HepG2 (cell line): ENCODE measurements around the gene DHX29.

Experiments used
- AGO2 ChIP-seq: fragments of 200-400 bp; formaldehyde crosslinking; optimal IDR thresholded peaks from 2 replicates; pipeline ENCODE3; 2017; ENCODE audit warnings: mild to moderate bottlenecking, low read depth, low read length, moderate library complexity
- MAFK ChIP-seq, 2 experiments: IDR thresholded peaks in 1 of 2; conservative IDR thresholded peaks in 1 of 2; 2 replicates each; pipeline ENCODE4 v1.6.1; 2011; ENCODE audit warnings: improper control_type of control experiment in 2 of 2, low read length in 2 of 2
- NR3C1 ChIP-seq: sonication (generic); formaldehyde crosslinking; IDR thresholded peaks from 2 replicates; pipeline ENCODE4 v1.4.0; 2020; ENCODE audit warnings: missing genetic modification reagents
- RFX5 ChIP-seq: IDR thresholded peaks from 2 replicates; pipeline ENCODE4 v1.6.1; 2011; ENCODE audit warnings: low read depth, low read length, improper control_type of control experiment
- TF ChIP-seq, protein P1 (sequence below): sonication (generic); formaldehyde crosslinking; IDR thresholded peaks from 2 replicates; pipeline ENCODE4 v1.4.0; 2020; ENCODE audit warnings: low read depth, missing genetic modification reagents
- TF ChIP-seq, protein P2 (sequence below): sonication (generic); formaldehyde crosslinking; IDR thresholded peaks from 2 replicates; pipeline ENCODE4 v1.5.0; 2020; ENCODE audit warnings: mild to moderate bottlenecking, missing genetic modification reagents, moderate library complexity
- TF ChIP-seq, protein P3 (sequence below), 2 experiments: IDR thresholded peaks; 2 replicates each; pipeline ENCODE4 v1.6.1; 2011 to 2012; ENCODE audit warnings: low read length in 2 of 2, borderline replicate concordance in 1 of 2, low read depth in 1 of 2, mild to moderate bottlenecking in 1 of 2, moderate library complexity in 1 of 2

DNA sequence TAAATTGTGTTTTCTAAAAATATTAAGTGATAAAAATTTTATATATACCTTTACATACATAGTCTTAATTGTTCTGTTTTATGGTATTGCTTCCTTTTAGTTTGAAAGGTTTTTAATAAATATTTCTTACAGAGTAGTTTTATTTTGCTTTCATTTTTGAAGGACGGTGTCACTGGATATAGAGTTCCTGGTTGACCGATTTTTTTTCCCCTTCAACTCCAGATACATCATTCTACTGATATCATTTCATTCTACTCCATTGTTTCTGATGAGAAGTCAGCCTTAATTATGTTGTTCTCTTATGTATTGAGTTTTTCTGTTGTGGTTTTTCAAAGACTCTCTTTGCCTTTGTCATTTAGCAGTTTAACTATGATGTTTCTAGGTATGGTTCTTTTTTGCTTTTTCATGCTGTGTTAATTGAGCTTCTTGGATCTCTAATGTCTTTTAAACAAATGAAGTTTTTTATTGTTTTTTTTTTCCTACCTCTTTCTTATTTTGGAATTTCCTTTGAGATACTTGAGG, 30.7 kb upstream of the DHX29 start:
- no peak for TF ChIP-seq NR3C1
- TF ChIP-seq, protein P1, sequence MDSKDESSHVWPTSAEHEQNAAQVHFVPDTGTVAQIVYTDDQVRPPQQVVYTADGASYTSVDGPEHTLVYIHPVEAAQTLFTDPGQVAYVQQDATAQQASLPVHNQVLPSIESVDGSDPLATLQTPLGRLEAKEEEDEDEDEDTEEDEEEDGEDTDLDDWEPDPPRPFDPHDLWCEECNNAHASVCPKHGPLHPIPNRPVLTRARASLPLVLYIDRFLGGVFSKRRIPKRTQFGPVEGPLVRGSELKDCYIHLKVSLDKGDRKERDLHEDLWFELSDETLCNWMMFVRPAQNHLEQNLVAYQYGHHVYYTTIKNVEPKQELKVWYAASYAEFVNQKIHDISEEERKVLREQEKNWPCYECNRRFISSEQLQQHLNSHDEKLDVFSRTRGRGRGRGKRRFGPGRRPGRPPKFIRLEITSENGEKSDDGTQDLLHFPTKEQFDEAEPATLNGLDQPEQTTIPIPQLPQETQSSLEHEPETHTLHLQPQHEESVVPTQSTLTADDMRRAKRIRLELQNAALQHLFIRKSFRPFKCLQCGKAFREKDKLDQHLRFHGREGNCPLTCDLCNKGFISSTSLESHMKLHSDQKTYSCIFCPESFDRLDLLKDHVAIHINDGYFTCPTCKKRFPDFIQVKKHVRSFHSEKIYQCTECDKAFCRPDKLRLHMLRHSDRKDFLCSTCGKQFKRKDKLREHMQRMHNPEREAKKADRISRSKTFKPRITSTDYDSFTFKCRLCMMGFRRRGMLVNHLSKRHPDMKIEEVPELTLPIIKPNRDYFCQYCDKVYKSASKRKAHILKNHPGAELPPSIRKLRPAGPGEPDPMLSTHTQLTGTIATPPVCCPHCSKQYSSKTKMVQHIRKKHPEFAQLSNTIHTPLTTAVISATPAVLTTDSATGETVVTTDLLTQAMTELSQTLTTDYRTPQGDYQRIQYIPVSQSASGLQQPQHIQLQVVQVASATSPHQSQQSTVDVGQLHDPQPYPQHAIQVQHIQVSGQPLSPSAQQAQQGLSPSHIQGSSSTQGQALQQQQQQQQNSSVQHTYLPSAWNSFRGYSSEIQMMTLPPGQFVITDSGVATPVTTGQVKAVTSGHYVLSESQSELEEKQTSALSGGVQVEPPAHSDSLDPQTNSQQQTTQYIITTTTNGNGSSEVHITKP: no peak
- no peak for TF ChIP-seq MAFK (conservative IDR thresholded peaks at IDR 0.05 in 1 of 2, IDR thresholded peaks at IDR 0.05 in 1 of 2; ENCODE audit: low read length in 2 of 2)
- TF ChIP-seq, protein P2, sequence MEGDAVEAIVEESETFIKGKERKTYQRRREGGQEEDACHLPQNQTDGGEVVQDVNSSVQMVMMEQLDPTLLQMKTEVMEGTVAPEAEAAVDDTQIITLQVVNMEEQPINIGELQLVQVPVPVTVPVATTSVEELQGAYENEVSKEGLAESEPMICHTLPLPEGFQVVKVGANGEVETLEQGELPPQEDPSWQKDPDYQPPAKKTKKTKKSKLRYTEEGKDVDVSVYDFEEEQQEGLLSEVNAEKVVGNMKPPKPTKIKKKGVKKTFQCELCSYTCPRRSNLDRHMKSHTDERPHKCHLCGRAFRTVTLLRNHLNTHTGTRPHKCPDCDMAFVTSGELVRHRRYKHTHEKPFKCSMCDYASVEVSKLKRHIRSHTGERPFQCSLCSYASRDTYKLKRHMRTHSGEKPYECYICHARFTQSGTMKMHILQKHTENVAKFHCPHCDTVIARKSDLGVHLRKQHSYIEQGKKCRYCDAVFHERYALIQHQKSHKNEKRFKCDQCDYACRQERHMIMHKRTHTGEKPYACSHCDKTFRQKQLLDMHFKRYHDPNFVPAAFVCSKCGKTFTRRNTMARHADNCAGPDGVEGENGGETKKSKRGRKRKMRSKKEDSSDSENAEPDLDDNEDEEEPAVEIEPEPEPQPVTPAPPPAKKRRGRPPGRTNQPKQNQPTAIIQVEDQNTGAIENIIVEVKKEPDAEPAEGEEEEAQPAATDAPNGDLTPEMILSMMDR: no peak
- TF ChIP-seq AGO2: no peak
- TF ChIP-seq, protein P3, sequence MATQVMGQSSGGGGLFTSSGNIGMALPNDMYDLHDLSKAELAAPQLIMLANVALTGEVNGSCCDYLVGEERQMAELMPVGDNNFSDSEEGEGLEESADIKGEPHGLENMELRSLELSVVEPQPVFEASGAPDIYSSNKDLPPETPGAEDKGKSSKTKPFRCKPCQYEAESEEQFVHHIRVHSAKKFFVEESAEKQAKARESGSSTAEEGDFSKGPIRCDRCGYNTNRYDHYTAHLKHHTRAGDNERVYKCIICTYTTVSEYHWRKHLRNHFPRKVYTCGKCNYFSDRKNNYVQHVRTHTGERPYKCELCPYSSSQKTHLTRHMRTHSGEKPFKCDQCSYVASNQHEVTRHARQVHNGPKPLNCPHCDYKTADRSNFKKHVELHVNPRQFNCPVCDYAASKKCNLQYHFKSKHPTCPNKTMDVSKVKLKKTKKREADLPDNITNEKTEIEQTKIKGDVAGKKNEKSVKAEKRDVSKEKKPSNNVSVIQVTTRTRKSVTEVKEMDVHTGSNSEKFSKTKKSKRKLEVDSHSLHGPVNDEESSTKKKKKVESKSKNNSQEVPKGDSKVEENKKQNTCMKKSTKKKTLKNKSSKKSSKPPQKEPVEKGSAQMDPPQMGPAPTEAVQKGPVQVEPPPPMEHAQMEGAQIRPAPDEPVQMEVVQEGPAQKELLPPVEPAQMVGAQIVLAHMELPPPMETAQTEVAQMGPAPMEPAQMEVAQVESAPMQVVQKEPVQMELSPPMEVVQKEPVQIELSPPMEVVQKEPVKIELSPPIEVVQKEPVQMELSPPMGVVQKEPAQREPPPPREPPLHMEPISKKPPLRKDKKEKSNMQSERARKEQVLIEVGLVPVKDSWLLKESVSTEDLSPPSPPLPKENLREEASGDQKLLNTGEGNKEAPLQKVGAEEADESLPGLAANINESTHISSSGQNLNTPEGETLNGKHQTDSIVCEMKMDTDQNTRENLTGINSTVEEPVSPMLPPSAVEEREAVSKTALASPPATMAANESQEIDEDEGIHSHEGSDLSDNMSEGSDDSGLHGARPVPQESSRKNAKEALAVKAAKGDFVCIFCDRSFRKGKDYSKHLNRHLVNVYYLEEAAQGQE (IDR thresholded peaks at IDR 0.05; ENCODE audit: borderline replicate concordance in 1 of 2, low read depth in 1 of 2, low read length in 2 of 2): no peak
- TF ChIP-seq RFX5: no peak
